GM23338 (cell line): ENCODE measurements around the gene FHIT. TPM values are rescaled to one million over a fixed set of nuclear protein-coding genes. Genes with fewer than 3 reads are reported as not detected.

Source experiments
- ATAC-seq: fragments of 200-7000 bp; cut with Tn5 transposase; 3 replicates; pipeline ENCODE4 v1.9.1; 2020
- DNase-seq: peaks from one replicate; pipeline ENCODE4 v3.0.0-alpha.2; 2015; ENCODE audit warnings: low spot score
- H2AFZ ChIP-seq: fragments of 200-600 bp; sonication (generic); 2 replicates; pipeline ENCODE4 v1.8.0; 2016; ENCODE audit warnings: antibody characterized with exemption, mild to moderate bottlenecking, moderate library complexity
- H3F3A ChIP-seq: fragments of 200-600 bp; sonication (generic); replicated peaks from 2 replicates; pipeline ENCODE4 v1.8.0; 2017; ENCODE audit warnings: antibody characterized with exemption, mixed run types, low read depth
- H3K27ac ChIP-seq: fragments of 200-600 bp; sonication (generic); 2 replicates; pipeline ENCODE4 v1.6.1; 2016; ENCODE audit warnings: low read depth
- H3K27me3 ChIP-seq: fragments of 200-600 bp; sonication (generic); 2 replicates; pipeline ENCODE4 v1.8.0; 2016; ENCODE audit warnings: mild to moderate bottlenecking, mixed run types, moderate library complexity; ENCODE audit not compliant: insufficient read depth
- H3K36me3 ChIP-seq: fragments of 200-600 bp; sonication (generic); 2 replicates; pipeline ENCODE4 v1.8.0; 2016; ENCODE audit warnings: mild to moderate bottlenecking; ENCODE audit not compliant: insufficient read depth
- H3K4me1 ChIP-seq: fragments of 200-600 bp; sonication (generic); 2 replicates; pipeline ENCODE4 v1.8.0; 2016; ENCODE audit warnings: mild to moderate bottlenecking, moderate library complexity; ENCODE audit not compliant: insufficient read depth
- H3K4me2 ChIP-seq: fragments of 200-600 bp; sonication (generic); 2 replicates; pipeline ENCODE4 v1.7.1; 2017; ENCODE audit warnings: mixed run types
- H3K4me3 ChIP-seq: fragments of 200-600 bp; sonication (generic); 2 replicates; pipeline ENCODE4 v1.6.1; 2016; ENCODE audit warnings: mixed run types
- H3K79me2 ChIP-seq: fragments of 200-600 bp; sonication (generic); replicated peaks from 2 replicates; pipeline ENCODE4 v1.8.0; 2017; ENCODE audit warnings: mild to moderate bottlenecking; ENCODE audit not compliant: insufficient read depth
- H3K9me2 ChIP-seq: fragments of 200-600 bp; sonication (generic); 2 replicates; pipeline ENCODE4 v1.8.0; 2017; ENCODE audit not compliant: insufficient read depth
- H4K20me1 ChIP-seq: fragments of 200-600 bp; sonication (generic); replicated peaks from 2 replicates; pipeline ENCODE4 v1.8.0; 2017; ENCODE audit warnings: mild to moderate bottlenecking; ENCODE audit not compliant: insufficient read depth
- H3K27ac Mint-ChIP-seq: 2 replicates; pipeline ENCODE4 v1.8.0; 2020; ENCODE audit warnings: inconsistent platforms, mild to moderate bottlenecking, moderate library complexity, mixed read lengths
- H3K27me3 Mint-ChIP-seq: 3 replicates; pipeline ENCODE4 v1.8.0; 2022; ENCODE audit warnings: low read depth, mild to moderate bottlenecking, moderate library complexity, mixed read lengths, inconsistent platforms; ENCODE audit not compliant: insufficient read depth, poor library complexity
- H3K36me3 Mint-ChIP-seq: 3 replicates; pipeline ENCODE4 v1.8.0; 2021; ENCODE audit warnings: low read depth, mild to moderate bottlenecking, inconsistent platforms, moderate library complexity, mixed read lengths
- H3K4me1 Mint-ChIP-seq: 3 replicates; pipeline ENCODE4 v1.8.0; 2020; ENCODE audit warnings: mild to moderate bottlenecking, inconsistent platforms, mixed read lengths
- H3K4me3 Mint-ChIP-seq: 3 replicates; pipeline ENCODE4 v1.8.0; 2021; ENCODE audit warnings: moderate library complexity, mild to moderate bottlenecking, inconsistent platforms, mixed read lengths
- H3K9me3 Mint-ChIP-seq: 3 replicates; pipeline ENCODE4 v1.8.0; 2020; ENCODE audit warnings: moderate library complexity, mild to moderate bottlenecking, inconsistent platforms, mixed read lengths
- CREB1 ChIP-seq: fragments of 250-450 bp; sonication (Bioruptor Pico); IDR thresholded peaks from 2 replicates; pipeline ENCODE4 v1.5.0; 2020; ENCODE audit warnings: low read depth, mild to moderate bottlenecking, moderate library complexity
- CTCF ChIP-seq, 2 experiments: fragments of 200-600 bp in 1 of 2; sonication (generic) in 1 of 2; conservative IDR thresholded peaks; 2 replicates each; pipeline versions ENCODE4 v1.5.1 to v1.6.1; 2016 to 2017; ENCODE audit warnings: antibody characterized with exemption in 2 of 2, low read depth in 2 of 2, mild to moderate bottlenecking in 2 of 2, moderate library complexity in 1 of 2
- ETS1 ChIP-seq: IDR thresholded peaks from 2 replicates; pipeline ENCODE4 v1.6.1; 2016; ENCODE audit warnings: antibody characterized with exemption
- EZH2 ChIP-seq: fragments of 200-600 bp; sonication (generic); IDR thresholded peaks from one replicate; pipeline ENCODE4 v1.8.0; 2017; ENCODE audit warnings: antibody characterized with exemption, mild to moderate bottlenecking, low read depth; ENCODE audit not compliant: unreplicated experiment
- EZH2phosphoT487 ChIP-seq: fragments of 200-600 bp; sonication (generic); IDR thresholded peaks from one replicate; pipeline ENCODE4 v1.8.1; 2018; ENCODE audit warnings: antibody characterized with exemption; ENCODE audit not compliant: unreplicated experiment
- JUNB ChIP-seq: IDR thresholded peaks from one replicate; pipeline ENCODE4 v1.6.1; 2016; ENCODE audit warnings: antibody characterized with exemption; ENCODE audit not compliant: unreplicated experiment
- NANOG ChIP-seq: IDR thresholded peaks from 2 replicates; pipeline ENCODE4 v1.6.1; 2016; ENCODE audit warnings: antibody characterized with exemption, borderline replicate concordance
- POLR2AphosphoS5 ChIP-seq: IDR thresholded peaks from 2 replicates; pipeline ENCODE4 v1.6.1; 2016; ENCODE audit warnings: antibody characterized with exemption, low read depth
- STAT1 ChIP-seq: IDR thresholded peaks from one replicate; pipeline ENCODE4 v1.6.1; 2016; ENCODE audit warnings: antibody characterized with exemption; ENCODE audit not compliant: unreplicated experiment
- ZNF114 ChIP-seq: fragments of 250-450 bp; sonication (Bioruptor Pico); IDR thresholded peaks from 2 replicates; pipeline ENCODE4 v1.5.0; 2020; ENCODE audit warnings: mild to moderate bottlenecking, moderate library complexity
- ZNF331 ChIP-seq: fragments of 250-450 bp; sonication (Bioruptor Pico); IDR thresholded peaks from 2 replicates; pipeline ENCODE4 v1.5.0; 2020; ENCODE audit warnings: low read depth, mild to moderate bottlenecking, moderate library complexity
- polyA plus RNA-seq: library from polyadenylated mRNA; unstranded; fragments of >200 nt; fragmentation: Nextera tagmentation; extraction: Ambion mirVana; gene quantifications from 2 replicates; pipeline ENCODE4 v1.2.1, GENCODE V29; 2016
- total RNA-seq: library from RNA; depleted of rRNA; stranded (reverse); fragments of >200 nt; shearing (Covaris generic); gene quantifications from 2 replicates; pipeline ENCODE4 v1.2.3, GENCODE V29; 2014
- TF ChIP-seq, protein P1 (sequence below): fragments of 250-450 bp; sonication (Bioruptor Pico); IDR thresholded peaks from 2 replicates; pipeline ENCODE4 v1.5.0; 2020; ENCODE audit warnings: mild to moderate bottlenecking, moderate library complexity
- TF ChIP-seq, protein P2 (sequence below): IDR thresholded peaks from one replicate; pipeline ENCODE4 v1.6.1; 2018; ENCODE audit warnings: antibody characterized with exemption; ENCODE audit not compliant: unreplicated experiment

The FHIT gene
- total and polyA plus RNA-seq, 2 experiments from 2014 or later: 3.0 to 8.3 TPM

DNA sequence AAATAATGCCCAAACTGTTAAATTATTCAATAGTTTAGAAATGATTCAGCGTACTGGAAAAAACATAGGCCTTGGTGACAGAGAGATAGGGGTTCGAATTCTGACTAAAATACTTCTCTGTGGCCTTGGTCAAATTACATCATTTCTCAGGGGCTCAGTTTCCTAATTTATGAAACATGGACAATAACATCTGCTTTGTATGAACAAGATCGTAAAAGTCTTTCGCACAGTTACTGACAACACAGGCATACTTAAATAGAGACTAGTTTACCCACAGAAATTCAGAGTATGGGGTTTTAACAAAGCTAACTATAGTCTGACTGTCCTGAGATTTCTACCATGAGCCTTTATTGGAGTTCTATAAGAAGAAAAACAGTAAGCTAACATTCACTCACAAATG is 440.4 kb downstream of the FHIT start:
- Histone ChIP-seq H3K4me2 (no peak overlapping the region), H3K4me1 (no peaks in the 10 kb centered on the region), H4K20me1 (no peaks in the 10 kb centered on the region), H3K27me3 (no peaks in the 10 kb centered on the region), H3F3A (no peaks in the 10 kb centered on the region), H3K79me2 (no peaks in the 10 kb centered on the region), H3K36me3 (no peaks in the 10 kb centered on the region), H3K4me3 (no peak overlapping the region), H2AFZ (no peak overlapping the region), H3K9me2 (no peaks in the 10 kb centered on the region), H3K27ac (no peak overlapping the region)
- TF ChIP-seq NANOG: no peak
- TF ChIP-seq CREB1 (CRISPR knock-in tag): no peak
- TF ChIP-seq EZH2phosphoT487: no peak
- TF ChIP-seq ZNF114 (CRISPR knock-in tag): no peak
- no peak for TF ChIP-seq POLR2AphosphoS5
- no peak for TF ChIP-seq STAT1
- TF ChIP-seq, protein P1, sequence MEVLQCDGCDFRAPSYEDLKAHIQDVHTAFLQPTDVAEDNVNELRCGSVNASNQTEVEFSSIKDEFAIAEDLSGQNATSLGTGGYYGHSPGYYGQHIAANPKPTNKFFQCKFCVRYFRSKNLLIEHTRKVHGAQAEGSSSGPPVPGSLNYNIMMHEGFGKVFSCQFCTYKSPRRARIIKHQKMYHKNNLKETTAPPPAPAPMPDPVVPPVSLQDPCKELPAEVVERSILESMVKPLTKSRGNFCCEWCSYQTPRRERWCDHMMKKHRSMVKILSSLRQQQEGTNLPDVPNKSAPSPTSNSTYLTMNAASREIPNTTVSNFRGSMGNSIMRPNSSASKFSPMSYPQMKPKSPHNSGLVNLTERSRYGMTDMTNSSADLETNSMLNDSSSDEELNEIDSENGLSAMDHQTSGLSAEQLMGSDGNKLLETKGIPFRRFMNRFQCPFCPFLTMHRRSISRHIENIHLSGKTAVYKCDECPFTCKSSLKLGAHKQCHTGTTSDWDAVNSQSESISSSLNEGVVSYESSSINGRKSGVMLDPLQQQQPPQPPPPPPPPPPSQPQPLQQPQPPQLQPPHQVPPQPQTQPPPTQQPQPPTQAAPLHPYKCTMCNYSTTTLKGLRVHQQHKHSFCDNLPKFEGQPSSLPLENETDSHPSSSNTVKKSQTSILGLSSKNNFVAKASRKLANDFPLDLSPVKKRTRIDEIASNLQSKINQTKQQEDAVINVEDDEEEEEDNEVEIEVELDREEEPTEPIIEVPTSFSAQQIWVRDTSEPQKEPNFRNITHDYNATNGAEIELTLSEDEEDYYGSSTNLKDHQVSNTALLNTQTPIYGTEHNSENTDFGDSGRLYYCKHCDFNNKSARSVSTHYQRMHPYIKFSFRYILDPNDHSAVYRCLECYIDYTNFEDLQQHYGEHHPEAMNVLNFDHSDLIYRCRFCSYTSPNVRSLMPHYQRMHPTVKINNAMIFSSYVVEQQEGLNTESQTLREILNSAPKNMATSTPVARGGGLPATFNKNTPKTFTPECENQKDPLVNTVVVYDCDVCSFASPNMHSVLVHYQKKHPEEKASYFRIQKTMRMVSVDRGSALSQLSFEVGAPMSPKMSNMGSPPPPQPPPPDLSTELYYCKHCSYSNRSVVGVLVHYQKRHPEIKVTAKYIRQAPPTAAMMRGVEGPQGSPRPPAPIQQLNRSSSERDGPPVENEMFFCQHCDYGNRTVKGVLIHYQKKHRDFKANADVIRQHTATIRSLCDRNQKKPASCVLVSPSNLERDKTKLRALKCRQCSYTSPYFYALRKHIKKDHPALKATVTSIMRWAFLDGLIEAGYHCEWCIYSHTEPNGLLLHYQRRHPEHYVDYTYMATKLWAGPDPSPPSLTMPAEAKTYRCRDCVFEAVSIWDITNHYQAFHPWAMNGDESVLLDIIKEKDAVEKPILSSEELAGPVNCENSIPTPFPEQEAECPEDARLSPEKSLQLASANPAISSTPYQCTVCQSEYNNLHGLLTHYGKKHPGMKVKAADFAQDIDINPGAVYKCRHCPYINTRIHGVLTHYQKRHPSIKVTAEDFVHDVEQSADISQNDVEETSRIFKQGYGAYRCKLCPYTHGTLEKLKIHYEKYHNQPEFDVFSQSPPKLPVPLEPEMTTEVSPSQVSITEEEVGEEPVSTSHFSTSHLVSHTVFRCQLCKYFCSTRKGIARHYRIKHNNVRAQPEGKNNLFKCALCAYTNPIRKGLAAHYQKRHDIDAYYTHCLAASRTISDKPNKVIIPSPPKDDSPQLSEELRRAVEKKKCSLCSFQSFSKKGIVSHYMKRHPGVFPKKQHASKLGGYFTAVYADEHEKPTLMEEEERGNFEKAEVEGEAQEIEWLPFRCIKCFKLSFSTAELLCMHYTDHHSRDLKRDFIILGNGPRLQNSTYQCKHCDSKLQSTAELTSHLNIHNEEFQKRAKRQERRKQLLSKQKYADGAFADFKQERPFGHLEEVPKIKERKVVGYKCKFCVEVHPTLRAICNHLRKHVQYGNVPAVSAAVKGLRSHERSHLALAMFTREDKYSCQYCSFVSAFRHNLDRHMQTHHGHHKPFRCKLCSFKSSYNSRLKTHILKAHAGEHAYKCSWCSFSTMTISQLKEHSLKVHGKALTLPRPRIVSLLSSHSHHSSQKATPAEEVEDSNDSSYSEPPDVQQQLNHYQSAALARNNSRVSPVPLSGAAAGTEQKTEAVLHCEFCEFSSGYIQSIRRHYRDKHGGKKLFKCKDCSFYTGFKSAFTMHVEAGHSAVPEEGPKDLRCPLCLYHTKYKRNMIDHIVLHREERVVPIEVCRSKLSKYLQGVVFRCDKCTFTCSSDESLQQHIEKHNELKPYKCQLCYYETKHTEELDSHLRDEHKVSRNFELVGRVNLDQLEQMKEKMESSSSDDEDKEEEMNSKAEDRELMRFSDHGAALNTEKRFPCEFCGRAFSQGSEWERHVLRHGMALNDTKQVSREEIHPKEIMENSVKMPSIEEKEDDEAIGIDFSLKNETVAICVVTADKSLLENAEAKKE (CRISPR knock-in tag): no peak
- TF ChIP-seq JUNB: no peak
- no peak for TF ChIP-seq ZNF331 (CRISPR knock-in tag)
- no peak for TF ChIP-seq EZH2
- no peak for TF ChIP-seq CTCF (conservative IDR thresholded peaks at IDR 0.05; ENCODE audit: low read depth in 2 of 2)
- no peak for TF ChIP-seq ETS1
- TF ChIP-seq, protein P2, sequence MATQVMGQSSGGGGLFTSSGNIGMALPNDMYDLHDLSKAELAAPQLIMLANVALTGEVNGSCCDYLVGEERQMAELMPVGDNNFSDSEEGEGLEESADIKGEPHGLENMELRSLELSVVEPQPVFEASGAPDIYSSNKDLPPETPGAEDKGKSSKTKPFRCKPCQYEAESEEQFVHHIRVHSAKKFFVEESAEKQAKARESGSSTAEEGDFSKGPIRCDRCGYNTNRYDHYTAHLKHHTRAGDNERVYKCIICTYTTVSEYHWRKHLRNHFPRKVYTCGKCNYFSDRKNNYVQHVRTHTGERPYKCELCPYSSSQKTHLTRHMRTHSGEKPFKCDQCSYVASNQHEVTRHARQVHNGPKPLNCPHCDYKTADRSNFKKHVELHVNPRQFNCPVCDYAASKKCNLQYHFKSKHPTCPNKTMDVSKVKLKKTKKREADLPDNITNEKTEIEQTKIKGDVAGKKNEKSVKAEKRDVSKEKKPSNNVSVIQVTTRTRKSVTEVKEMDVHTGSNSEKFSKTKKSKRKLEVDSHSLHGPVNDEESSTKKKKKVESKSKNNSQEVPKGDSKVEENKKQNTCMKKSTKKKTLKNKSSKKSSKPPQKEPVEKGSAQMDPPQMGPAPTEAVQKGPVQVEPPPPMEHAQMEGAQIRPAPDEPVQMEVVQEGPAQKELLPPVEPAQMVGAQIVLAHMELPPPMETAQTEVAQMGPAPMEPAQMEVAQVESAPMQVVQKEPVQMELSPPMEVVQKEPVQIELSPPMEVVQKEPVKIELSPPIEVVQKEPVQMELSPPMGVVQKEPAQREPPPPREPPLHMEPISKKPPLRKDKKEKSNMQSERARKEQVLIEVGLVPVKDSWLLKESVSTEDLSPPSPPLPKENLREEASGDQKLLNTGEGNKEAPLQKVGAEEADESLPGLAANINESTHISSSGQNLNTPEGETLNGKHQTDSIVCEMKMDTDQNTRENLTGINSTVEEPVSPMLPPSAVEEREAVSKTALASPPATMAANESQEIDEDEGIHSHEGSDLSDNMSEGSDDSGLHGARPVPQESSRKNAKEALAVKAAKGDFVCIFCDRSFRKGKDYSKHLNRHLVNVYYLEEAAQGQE: no peak
- peaks cover 5% of the 10 kb centered on the region; the same call in 2 of the 3 replicates for H3K9me3 Mint-ChIP-seq
- no peak overlapping the region for H3K4me3 Mint-ChIP-seq
- H3K4me1 Mint-ChIP-seq: peaks cover 3% of the 10 kb centered on the region; the same call in 1 of the 3 replicates
- DNase-seq: no peak
- H3K27ac Mint-ChIP-seq: no peak overlapping the region; the same call in 1 of the 2 replicates
- peaks cover 2% of the 10 kb centered on the region; the same call in 2 of the 3 replicates for H3K36me3 Mint-ChIP-seq
- no peak for ATAC-seq
- H3K27me3 Mint-ChIP-seq: peaks cover 1% of the 10 kb centered on the region
